Neural cell (in vitro differentiated cells): ENCODE results near the gene LGR4.

Experiments
- EP300 ChIP-seq: fragments of 450-650 bp; conservative IDR thresholded peaks from 2 replicates; pipeline ENCODE4 v1.6.1; 2014; ENCODE audit warnings: antibody characterized with exemption, mild to moderate bottlenecking, moderate library complexity; ENCODE audit not compliant: poor library complexity, severe bottlenecking
- EZH2 ChIP-seq: fragments of 200-600, 300-800 bp; shearing (Covaris generic), sonication (generic); IDR thresholded peaks from 2 replicates; pipeline ENCODE4 v1.6.1; 2014; ENCODE audit warnings: antibody characterized with exemption, low read length, borderline replicate concordance, mild to moderate bottlenecking; ENCODE audit not compliant: insufficient read depth, poor library complexity, severe bottlenecking
- MXI1 ChIP-seq: fragments of 450-650 bp; conservative IDR thresholded peaks from 2 replicates; pipeline ENCODE4 v1.6.1; 2014; ENCODE audit warnings: antibody characterized with exemption, mild to moderate bottlenecking; ENCODE audit not compliant: poor library complexity, severe bottlenecking
- POLR2AphosphoS5 ChIP-seq: IDR thresholded peaks from 2 replicates; pipeline ENCODE4 v1.6.1; 2012
- RAD21 ChIP-seq: fragments of 450-650 bp; conservative IDR thresholded peaks from 2 replicates; pipeline ENCODE4 v1.6.1; 2014; ENCODE audit warnings: antibody characterized with exemption, mild to moderate bottlenecking, moderate library complexity
- SMC3 ChIP-seq: fragments of 450-650 bp; conservative IDR thresholded peaks from 2 replicates; pipeline ENCODE4 v1.6.1; 2014; ENCODE audit warnings: antibody characterized with exemption, mild to moderate bottlenecking, moderate library complexity; ENCODE audit not compliant: poor library complexity
- TAF1 ChIP-seq: IDR thresholded peaks from 2 replicates; pipeline ENCODE4 v1.6.1; 2012; ENCODE audit warnings: low read depth
- TF ChIP-seq, protein P1 (sequence below): fragments of 450-650 bp; IDR thresholded peaks from 2 replicates; pipeline ENCODE4 v1.5.1; 2014; ENCODE audit warnings: antibody characterized with exemption, mild to moderate bottlenecking, moderate library complexity; ENCODE audit not compliant: poor library complexity, severe bottlenecking
- TF ChIP-seq, protein P2 (sequence below): IDR thresholded peaks from 2 replicates; pipeline ENCODE4 v1.6.1; 2012; ENCODE audit warnings: borderline replicate concordance

DNA sequence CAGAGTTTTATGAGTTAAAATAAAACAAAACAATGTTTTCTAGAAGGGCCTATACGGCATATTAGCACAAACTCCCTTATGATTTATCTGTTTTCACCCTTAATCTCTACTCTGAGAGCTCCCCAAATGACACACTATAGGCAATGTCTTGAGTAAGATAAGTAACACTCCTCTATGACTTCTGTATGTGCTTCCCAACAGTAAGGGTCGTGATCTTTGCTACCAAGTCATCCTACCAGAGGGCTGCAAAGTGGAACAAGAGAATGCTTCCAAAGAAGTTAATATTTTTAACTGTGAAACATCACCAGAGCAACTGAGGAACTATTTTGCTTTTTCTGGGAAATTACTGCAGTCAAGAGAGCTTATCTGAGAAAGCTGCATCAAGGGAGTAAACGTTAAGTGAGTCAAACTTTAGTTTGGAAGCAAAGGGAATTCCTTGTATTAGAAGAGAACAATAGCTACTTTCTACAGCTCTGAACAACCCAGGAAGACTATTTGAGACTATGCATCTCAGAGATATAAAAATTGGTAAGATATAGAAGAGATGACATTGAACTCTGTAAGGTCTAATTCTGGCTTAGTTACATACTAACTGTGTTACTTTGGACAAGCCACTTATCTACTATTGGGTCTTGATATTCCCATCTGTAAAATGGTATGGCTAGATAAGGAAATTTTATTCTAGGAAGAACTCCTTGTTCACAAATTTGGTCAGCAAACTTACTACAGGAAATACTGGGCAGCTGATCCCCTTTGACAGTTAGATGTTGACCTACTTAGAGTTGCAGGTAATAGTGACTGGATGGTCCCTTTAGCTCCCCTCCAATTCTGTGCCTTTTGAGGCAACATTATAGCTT lies 65.9 kb downstream of the LGR4 start:
- TF ChIP-seq, protein P1, sequence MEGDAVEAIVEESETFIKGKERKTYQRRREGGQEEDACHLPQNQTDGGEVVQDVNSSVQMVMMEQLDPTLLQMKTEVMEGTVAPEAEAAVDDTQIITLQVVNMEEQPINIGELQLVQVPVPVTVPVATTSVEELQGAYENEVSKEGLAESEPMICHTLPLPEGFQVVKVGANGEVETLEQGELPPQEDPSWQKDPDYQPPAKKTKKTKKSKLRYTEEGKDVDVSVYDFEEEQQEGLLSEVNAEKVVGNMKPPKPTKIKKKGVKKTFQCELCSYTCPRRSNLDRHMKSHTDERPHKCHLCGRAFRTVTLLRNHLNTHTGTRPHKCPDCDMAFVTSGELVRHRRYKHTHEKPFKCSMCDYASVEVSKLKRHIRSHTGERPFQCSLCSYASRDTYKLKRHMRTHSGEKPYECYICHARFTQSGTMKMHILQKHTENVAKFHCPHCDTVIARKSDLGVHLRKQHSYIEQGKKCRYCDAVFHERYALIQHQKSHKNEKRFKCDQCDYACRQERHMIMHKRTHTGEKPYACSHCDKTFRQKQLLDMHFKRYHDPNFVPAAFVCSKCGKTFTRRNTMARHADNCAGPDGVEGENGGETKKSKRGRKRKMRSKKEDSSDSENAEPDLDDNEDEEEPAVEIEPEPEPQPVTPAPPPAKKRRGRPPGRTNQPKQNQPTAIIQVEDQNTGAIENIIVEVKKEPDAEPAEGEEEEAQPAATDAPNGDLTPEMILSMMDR, result no peak
- TF ChIP-seq RAD21, result no peak
- TF ChIP-seq POLR2AphosphoS5, result no peak
- no peak for TF ChIP-seq EP300
- TF ChIP-seq EZH2, result no peak
- TF ChIP-seq, protein P2, sequence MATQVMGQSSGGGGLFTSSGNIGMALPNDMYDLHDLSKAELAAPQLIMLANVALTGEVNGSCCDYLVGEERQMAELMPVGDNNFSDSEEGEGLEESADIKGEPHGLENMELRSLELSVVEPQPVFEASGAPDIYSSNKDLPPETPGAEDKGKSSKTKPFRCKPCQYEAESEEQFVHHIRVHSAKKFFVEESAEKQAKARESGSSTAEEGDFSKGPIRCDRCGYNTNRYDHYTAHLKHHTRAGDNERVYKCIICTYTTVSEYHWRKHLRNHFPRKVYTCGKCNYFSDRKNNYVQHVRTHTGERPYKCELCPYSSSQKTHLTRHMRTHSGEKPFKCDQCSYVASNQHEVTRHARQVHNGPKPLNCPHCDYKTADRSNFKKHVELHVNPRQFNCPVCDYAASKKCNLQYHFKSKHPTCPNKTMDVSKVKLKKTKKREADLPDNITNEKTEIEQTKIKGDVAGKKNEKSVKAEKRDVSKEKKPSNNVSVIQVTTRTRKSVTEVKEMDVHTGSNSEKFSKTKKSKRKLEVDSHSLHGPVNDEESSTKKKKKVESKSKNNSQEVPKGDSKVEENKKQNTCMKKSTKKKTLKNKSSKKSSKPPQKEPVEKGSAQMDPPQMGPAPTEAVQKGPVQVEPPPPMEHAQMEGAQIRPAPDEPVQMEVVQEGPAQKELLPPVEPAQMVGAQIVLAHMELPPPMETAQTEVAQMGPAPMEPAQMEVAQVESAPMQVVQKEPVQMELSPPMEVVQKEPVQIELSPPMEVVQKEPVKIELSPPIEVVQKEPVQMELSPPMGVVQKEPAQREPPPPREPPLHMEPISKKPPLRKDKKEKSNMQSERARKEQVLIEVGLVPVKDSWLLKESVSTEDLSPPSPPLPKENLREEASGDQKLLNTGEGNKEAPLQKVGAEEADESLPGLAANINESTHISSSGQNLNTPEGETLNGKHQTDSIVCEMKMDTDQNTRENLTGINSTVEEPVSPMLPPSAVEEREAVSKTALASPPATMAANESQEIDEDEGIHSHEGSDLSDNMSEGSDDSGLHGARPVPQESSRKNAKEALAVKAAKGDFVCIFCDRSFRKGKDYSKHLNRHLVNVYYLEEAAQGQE, result no peak
- TF ChIP-seq TAF1, result no peak
- TF ChIP-seq MXI1, result no peak
- no peak for TF ChIP-seq SMC3
